ENCODE results near the gene PACS2. TPM values are rescaled to one million over a fixed set of nuclear protein-coding genes. Genes with fewer than 3 reads are reported as not detected.

Gene PACS2
- total and polyA plus RNA-seq, 2 of the 4 experiments (the other 2 are of a cell fraction): 15.6 to 32.2 TPM

GRCh38 chr14:105335735-105336476 lies 21.4 kb downstream of the PACS2 start:
- Histone ChIP-seq H2AFZ (replicated peaks; ENCODE audit: low read length, poor library complexity) (peak overlapping the region; percentile 41), H2BK15ac (ENCODE audit: low read depth, low read length) (no peak overlapping the region), H2AK5ac (ENCODE audit: low read depth, low read length) (no peak overlapping the region), H2AK9ac (replicated peaks; ENCODE audit: low read depth, low read length, poor library complexity) (no peak overlapping the region), H3K9me1 (ENCODE audit: insufficient read depth, low read length) (peaks cover 2% of the 10 kb centered on the region; the same call in 1 of the 2 replicates), H3K27ac (ENCODE audit: insufficient read depth, low read length) (no peak overlapping the region), H3K23ac (ENCODE audit: low read depth, low read length) (no peak overlapping the region), H3K27me3 (ENCODE audit: control insufficient read depth, insufficient read depth, low read length) (no peaks in the 10 kb centered on the region), H3K14ac (replicated peaks; ENCODE audit: low read depth, low read length) (no peak overlapping the region), H3K4me1 (ENCODE audit: control insufficient read depth, insufficient read depth, low read length) (0 out of 2 replicates have a peak, but pooled peaks cover 1% of the 10 kb centered on the region), H3K4me2 (ENCODE audit: low read depth, low read length) (no peak overlapping the region), H3K79me1 (ENCODE audit: low read depth in 1 of 2, low read length in 2 of 2) (peaks cover 11 to 71% of the 10 kb centered on the region in 2 experiments), H3K9me3 (ENCODE audit: control insufficient read depth, insufficient read depth, low read length) (no peaks in the 10 kb centered on the region; the same call in 1 of the 2 replicates), H3K56ac (ENCODE audit: extremely low read depth, insufficient read depth, low read length) (no peak overlapping the region), H4K20me1 (ENCODE audit: insufficient read depth, low read length) (peaks cover 61% of the 10 kb centered on the region), H3K36me3 (ENCODE audit: control insufficient read depth, insufficient read depth, low read length) (no peaks in the 10 kb centered on the region), H4K5ac (ENCODE audit: low read depth, low read length) (no peak overlapping the region), H2BK20ac (ENCODE audit: low read depth, low read length) (no peak overlapping the region), H3K4ac (ENCODE audit: low read depth, low read length) (no peak overlapping the region), H3K9ac (ENCODE audit: low read depth, low read length) (no peak overlapping the region), H4K8ac (ENCODE audit: low read depth in 2 of 2, low read length in 2 of 2) (no peak overlapping the region), H4K91ac (ENCODE audit: insufficient read depth, low read depth, low read length) (no peak overlapping the region), H2BK5ac (ENCODE audit: low read depth, low read length, poor library complexity, severe bottlenecking) (no peak overlapping the region), H2BK120ac (ENCODE audit: low read depth, low read length) (no peak overlapping the region), H3K4me3 (ENCODE audit: insufficient read depth, low read depth, low read length) (no peak overlapping the region), H3K18ac (ENCODE audit: low read depth, low read length) (no peak overlapping the region)
- no TSS peak for BruUV-seq (replicated peaks)
- intact Hi-C loops (cut with micrococcal nuclease) (no loop called here), in situ Hi-C loops (cut with MboI; ENCODE audit: low sequenced_read_pairs) (no loop called here), dilution Hi-C loops (cut with HindIII; ENCODE audit: low sequenced_read_pairs, unreplicated experiment) (no loop called here)
- POLR2A ChIA-PET (ENCODE audit: unreplicated experiment): no interaction called here
- TF ChIP-seq CEBPB (IDR thresholded peaks at IDR 0.05; ENCODE audit: low read depth, low read length) (no peak), USF2 (IDR thresholded peaks at IDR 0.05; ENCODE audit: low read depth, low read length) (no peak), MXI1 (IDR thresholded peaks at IDR 0.05; ENCODE audit: borderline replicate concordance, low read depth, low read length) (no peak), POLR2A (IDR thresholded peaks at IDR 0.05; ENCODE audit: low read depth, low read length) (no peak), SMC3 (IDR thresholded peaks at IDR 0.05; ENCODE audit: low read depth, low read length) (no peak), FOS (IDR thresholded peaks at IDR 0.05; ENCODE audit: low read depth, low read length) (no peak), NFE2L2 (IDR thresholded peaks at IDR 0.05; ENCODE audit: low read depth, low read length) (no peak), CTCF (conservative IDR thresholded peaks at IDR 0.05; ENCODE audit: low read depth, low read length) (no peak), RAD21 (IDR thresholded peaks at IDR 0.05; ENCODE audit: low read length) (no peak), RFX5 (IDR thresholded peaks at IDR 0.05; ENCODE audit: low read depth, low read length) (no peak)
- CTCF ChIA-PET: no interaction called here
- DNase-seq: no peak
- ATAC-seq (ENCODE audit: low read depth): no peak
- WGBS, 2 experiments (ENCODE audit: extremely low coverage in 2 of 2, insufficient read length in 1 of 2): 89% methylated on average over 9 of the region's 33 CpGs; no CpG with 5 or more reads in 1 of the 2 experiments

Data from IMR-90 (cell line).